ENCODE results near the gene MIX23. TPM values are rescaled to one million over a fixed set of nuclear protein-coding genes. Genes with fewer than 3 reads are reported as not detected.
A peak's percentile ranks its signal among the peaks of the same experiment; 100 is the strongest.
"Not testable (repeated sequence)": the region's sequence is repeated elsewhere in the genome, so short reads cannot be mapped to it uniquely, and the experiment has no call there.

The MIX23 gene
- total and polyA plus RNA-seq, 12 donors: 10.6 to 118 (median 36.9) TPM

DNA sequence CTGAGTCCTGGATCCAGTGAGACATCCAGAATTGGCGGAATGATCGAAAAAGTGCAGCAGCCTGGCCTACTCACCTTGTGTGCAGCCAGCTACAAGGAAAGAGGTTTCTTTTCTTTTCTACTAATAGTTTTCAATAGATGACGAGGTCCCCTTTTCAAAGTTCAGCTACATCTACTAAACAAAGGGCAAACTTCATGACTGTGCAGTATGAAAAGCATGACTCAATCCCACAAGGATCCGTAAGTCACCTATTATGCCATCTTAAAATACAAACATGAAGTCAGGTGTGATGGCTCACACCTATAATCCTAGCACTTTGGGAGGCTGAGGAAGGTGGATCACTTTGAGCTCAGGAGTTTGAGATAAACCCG lies 16.7 kb downstream of the MIX23 start:
- Histone ChIP-seq H3K4me3 (no peak overlapping the region), H3K27me3 (no peaks in the 10 kb centered on the region), H3K27ac (peak overlapping the region in 2 of 5 donors; percentile 71 to 76), H3K9me3 (replicated peaks in 1 of 3) (no peaks in the 10 kb centered on the region), H3K36me3 (replicated peaks in 1 of 2) (no peaks in the 10 kb centered on the region), H3K4me1 (replicated peaks in 1 of 2) (peaks cover 10 to 36% of the 10 kb centered on the region in 2 donors)
- 89 to 93% (median 91%) methylated on average over 5 of the region's 5 CpGs for WGBS, 4 donors
- DNase-seq: no peak
- TF ChIP-seq, protein P1, sequence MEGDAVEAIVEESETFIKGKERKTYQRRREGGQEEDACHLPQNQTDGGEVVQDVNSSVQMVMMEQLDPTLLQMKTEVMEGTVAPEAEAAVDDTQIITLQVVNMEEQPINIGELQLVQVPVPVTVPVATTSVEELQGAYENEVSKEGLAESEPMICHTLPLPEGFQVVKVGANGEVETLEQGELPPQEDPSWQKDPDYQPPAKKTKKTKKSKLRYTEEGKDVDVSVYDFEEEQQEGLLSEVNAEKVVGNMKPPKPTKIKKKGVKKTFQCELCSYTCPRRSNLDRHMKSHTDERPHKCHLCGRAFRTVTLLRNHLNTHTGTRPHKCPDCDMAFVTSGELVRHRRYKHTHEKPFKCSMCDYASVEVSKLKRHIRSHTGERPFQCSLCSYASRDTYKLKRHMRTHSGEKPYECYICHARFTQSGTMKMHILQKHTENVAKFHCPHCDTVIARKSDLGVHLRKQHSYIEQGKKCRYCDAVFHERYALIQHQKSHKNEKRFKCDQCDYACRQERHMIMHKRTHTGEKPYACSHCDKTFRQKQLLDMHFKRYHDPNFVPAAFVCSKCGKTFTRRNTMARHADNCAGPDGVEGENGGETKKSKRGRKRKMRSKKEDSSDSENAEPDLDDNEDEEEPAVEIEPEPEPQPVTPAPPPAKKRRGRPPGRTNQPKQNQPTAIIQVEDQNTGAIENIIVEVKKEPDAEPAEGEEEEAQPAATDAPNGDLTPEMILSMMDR (IDR thresholded peaks at IDR 0.05): no peak
- TF ChIP-seq POLR2A (IDR thresholded peaks at IDR 0.05): no peak
- intact Hi-C loops (cut with DNase I): no loop called here

DNA sequence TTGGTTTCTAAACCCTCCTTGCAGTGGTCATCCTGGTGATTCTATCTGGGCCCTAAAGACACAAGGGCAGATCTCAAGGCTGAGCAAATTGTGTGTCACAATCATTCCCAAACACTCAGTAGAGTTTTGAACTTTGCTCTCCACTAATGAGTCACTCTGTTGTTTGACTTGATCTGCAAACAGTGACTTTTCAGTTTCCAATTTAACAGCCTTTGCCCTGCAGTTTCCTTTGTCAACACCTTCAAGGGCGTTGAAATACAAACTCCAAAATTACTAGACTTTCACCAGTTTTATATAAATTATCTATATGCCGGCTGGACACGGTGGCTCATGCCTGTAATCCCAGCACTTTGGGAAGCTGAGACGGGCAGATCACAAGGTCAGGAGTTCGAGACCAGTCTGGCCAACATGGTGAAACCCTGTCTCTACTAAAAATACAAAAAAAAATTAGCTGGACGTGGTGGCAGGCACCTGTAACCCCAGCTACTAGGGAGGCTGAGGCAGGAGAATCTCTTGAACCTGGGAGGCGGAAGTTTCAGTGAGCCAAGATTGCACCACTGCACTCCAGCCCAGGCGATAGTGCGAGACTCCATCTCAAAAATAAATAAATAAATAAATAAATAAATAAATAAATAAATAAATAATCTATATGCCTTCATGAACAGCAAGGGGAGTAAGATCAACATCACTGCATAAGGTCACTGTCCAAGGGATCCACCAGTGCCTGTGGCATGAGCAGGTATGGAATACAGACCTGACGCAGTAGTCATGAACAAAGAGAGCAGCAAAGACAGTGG lies 17.3 kb downstream of the MIX23 start:
- Histone ChIP-seq H3K27ac (peak overlapping the region in 4 of 5 donors; percentile 24 to 76 (median 70)), H3K4me1 (replicated peaks in 1 of 2) (peaks cover 10 to 38% of the 10 kb centered on the region in 2 donors)
- WGBS, 4 donors: 68 to 78% (median 76%) methylated on average over 10 of the region's 10 CpGs
- peak in 5 of 7 donors; percentile 38 to 64 (median 58) for DNase-seq
- intact Hi-C loops (cut with DNase I); H3K36me3 ChIP-seq (replicated peaks in 1 of 2); H3K4me3 ChIP-seq; H3K9me3 ChIP-seq (replicated peaks in 1 of 3); H3K27me3 ChIP-seq: not testable (repeated sequence)

DNA sequence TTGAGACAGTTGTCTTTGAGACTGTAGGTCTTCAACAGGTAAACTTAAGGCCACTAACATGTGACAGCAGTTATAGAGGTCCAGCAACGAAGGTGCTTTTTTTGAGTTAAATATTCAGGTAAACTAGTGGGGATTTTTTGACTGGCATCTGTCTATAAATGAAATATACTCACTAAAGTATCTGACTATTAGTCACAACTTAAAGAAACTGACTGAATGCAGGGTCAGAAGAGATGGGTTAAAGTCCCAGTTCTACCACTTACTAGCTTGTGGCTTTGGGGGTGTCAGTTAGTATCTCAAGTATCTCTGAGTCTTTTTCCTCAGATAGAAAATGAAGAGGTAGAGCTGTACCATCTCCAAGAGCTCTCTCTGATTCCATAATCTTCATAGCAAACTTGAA lies 18.0 kb downstream of the MIX23 start:
- 83 to 97% (median 94%) methylated on average over 1 of the region's 1 CpG for WGBS, 4 donors
- Histone ChIP-seq H3K27ac (peak overlapping the region in 3 of 5 donors; percentile 49 to 76 (median 69)), H3K36me3 (replicated peaks in 1 of 2) (no peaks in the 10 kb centered on the region), H3K9me3 (replicated peaks in 1 of 3) (no peaks in the 10 kb centered on the region), H3K4me1 (replicated peaks in 1 of 2) (peaks cover 10 to 44% of the 10 kb centered on the region in 2 donors), H3K27me3 (no peaks in the 10 kb centered on the region), H3K4me3 (no peak overlapping the region)
- intact Hi-C loops (cut with DNase I): no loop called here
- DNase-seq: no peak
- no peak for TF ChIP-seq POLR2A (IDR thresholded peaks at IDR 0.05)
- TF ChIP-seq, protein P1 (IDR thresholded peaks at IDR 0.05): no peak

DNA sequence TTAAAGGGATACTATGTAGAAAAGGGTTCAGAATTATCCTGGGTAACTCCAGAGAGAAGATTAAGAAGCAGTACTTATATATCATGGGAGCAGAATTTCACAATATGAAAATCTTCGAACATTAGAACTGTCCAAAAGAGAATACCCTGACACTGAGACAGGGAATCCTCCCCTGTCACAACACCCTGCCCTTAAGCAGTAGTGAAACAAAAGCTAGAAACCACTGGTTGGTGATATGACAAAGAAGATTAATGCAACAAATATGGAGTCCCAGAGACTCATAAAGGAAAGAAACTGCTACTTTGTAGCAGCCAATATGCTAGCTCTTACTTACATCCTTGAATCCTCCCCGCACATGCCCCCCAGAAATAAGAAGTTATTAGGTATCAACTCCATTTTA lies 18.5 kb downstream of the MIX23 start:
- H3K36me3 ChIP-seq (replicated peaks in 1 of 2): no peaks in the 10 kb centered on the region

More for the DNA sequence above, 18.5 kb downstream of the MIX23 start:
- TF ChIP-seq POLR2A (IDR thresholded peaks at IDR 0.05): no peak
- TF ChIP-seq, protein P1 (IDR thresholded peaks at IDR 0.05): no peak
- no peaks in the 10 kb centered on the region for H3K9me3 ChIP-seq (replicated peaks in 1 of 3)
- peak overlapping the region in 3 of 5 donors; percentile 49 to 76 (median 69) for H3K27ac ChIP-seq
- H3K27me3 ChIP-seq: no peaks in the 10 kb centered on the region
- no peak overlapping the region for H3K4me3 ChIP-seq
- intact Hi-C loops (cut with DNase I): no loop called here
- 42 to 96% (median 93%) methylated on average over 2 of the region's 2 CpGs for WGBS, 4 donors
- no peak for DNase-seq
- H3K4me1 ChIP-seq (replicated peaks in 1 of 2): peaks cover 10 to 47% of the 10 kb centered on the region in 2 donors
